GM12873 (cell line): Measurements from ENCODE around the gene PHACTR4.

Source experiments
- CTCF ChIP-seq: IDR thresholded peaks from 2 replicates; pipeline ENCODE4 v1.5.1; 2012; ENCODE audit warnings: low read depth, mild to moderate bottlenecking, moderate library complexity, low read length, control low read depth; ENCODE audit not compliant: insufficient read depth; ENCODE audit errors: missing control alignments

The PHACTR4 gene

GRCh38 chr1:28369371-28370238, at the start of gene PHACTR4:
PHACTR4 (plus strand) TSS chr1:28369740; CDS start chr1:28407448, 37,708 bp downstream.
- no peak for TF ChIP-seq CTCF

- TF ChIP-seq CTCF: no peak
Measured at GRCh38 chr1:28322194-28322593, 47.3 kb upstream of the PHACTR4 start.

GRCh38 chr1:28323720-28324119, 45.8 kb upstream of the PHACTR4 start:
- no peak for TF ChIP-seq CTCF

- no peak for TF ChIP-seq CTCF
Measured at GRCh38 chr1:28326515-28326914, 43.0 kb upstream of the PHACTR4 start.

- TF ChIP-seq CTCF: no peak
Measured at GRCh38 chr1:28326984-28327383, 42.6 kb upstream of the PHACTR4 start.

- no peak for TF ChIP-seq CTCF
Measured at GRCh38 chr1:28328228-28328648, 41.3 kb upstream of the PHACTR4 start.

GRCh38 chr1:28329395-28330153, 40.0 kb upstream of the PHACTR4 start:
- no peak for TF ChIP-seq CTCF
